Erythroblast (primary cell): ENCODE measurements around the gene NPTXR.

Experiments used
- GATA1 ChIP-seq: IDR thresholded peaks from 2 replicates; pipeline ENCODE4 v1.6.1; 2011; ENCODE audit warnings: low read depth, mild to moderate bottlenecking, control low read depth, low read length, moderate library complexity
- POLR2A ChIP-seq: IDR thresholded peaks from 2 replicates; pipeline ENCODE4 v1.6.1; 2011; ENCODE audit warnings: mild to moderate bottlenecking, low read length

DNA sequence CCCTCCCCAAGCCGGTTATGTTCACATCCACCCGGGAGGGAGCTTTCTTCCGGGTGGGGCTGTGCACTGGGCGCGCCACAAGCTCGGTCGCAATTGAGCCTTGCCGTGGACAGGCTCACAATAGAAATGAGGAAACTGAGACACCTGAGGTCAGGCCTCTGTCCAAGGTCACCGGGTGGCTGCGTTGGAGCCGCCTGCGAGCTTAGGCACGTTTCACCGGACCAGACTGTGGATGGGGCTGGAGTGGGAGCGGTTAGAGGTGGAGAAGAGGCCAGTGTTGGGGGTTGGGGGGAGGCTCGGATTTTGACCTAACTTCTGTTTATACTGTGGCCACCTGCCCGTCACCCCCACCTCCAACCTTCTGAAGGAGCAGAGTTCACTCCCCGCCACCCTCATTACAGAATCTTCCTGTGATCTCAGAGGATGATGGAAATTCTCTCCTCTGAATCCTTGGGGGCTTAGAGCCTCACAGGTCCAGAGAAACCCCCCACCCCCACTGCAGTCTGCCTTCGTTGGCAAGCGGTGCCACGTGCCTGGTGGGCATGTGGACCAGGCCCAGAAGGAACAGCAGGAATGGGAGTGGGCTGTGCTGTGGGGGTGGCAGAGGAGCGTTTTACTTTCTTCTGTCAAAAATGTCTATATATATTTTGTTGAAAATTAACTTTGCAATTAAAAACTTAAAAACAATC lies 631 bp upstream of the NPTXR start:
- TF ChIP-seq POLR2A (no peak), GATA1 (no peak)
